Testis (tissue), 3 donors: ENCODE results near the gene UBL5. TPM values are rescaled to one million over a fixed set of nuclear protein-coding genes. Genes with fewer than 3 reads are reported as not detected.
"Not testable (repeated sequence)": the region's sequence is repeated elsewhere in the genome, so short reads cannot be mapped to it uniquely, and the experiment has no call there.

Experiments
- DNase-seq: peaks from one replicate; pipeline ENCODE4 v3.0.0-alpha.2; 2019
- H3K27ac ChIP-seq, 2 donors: fragments of 200-600 bp; sonication (generic); one replicate each; pipeline ENCODE4 v1.5.1; 2019
- H3K27me3 ChIP-seq: fragments of 200-600 bp; sonication (generic); one replicate; pipeline ENCODE4 v1.5.1; 2019
- H3K36me3 ChIP-seq: fragments of 200-600 bp; sonication (generic); one replicate; pipeline ENCODE4 v1.5.1; 2017; ENCODE audit warnings: low read depth; ENCODE audit errors: missing control alignments
- H3K4me1 ChIP-seq: fragments of 200-600 bp; sonication (generic); one replicate; pipeline ENCODE4 v1.5.1; 2019
- H3K4me3 ChIP-seq, 2 donors: fragments of 200-600 bp; sonication (generic); one replicate each; pipeline ENCODE4 v1.5.1; 2017 to 2019
- H3K9me3 ChIP-seq: fragments of 200-600 bp; sonication (generic); one replicate; pipeline ENCODE4 v1.5.1; 2017
- CTCF ChIP-seq, 3 experiments: fragments of 450-650 bp in 2 of 3; fragments of 200-600 bp in 1 of 3; sonication (generic) in 1 of 3; IDR thresholded peaks; one replicate each; pipeline ENCODE4 v1.5.1; 2016 to 2019; ENCODE audit warnings: antibody characterized with exemption in 3 of 3, mild to moderate bottlenecking in 2 of 3, moderate library complexity in 1 of 3
- POLR2A ChIP-seq: fragments of 450-650 bp; IDR thresholded peaks from one replicate; pipeline ENCODE4 v1.6.1; 2017; ENCODE audit warnings: antibody characterized with exemption, mild to moderate bottlenecking, moderate library complexity
- WGBS, 2 donors: methylation state at CpG; one replicate each; pipeline ENCODE4 v1.1.5; 2018; 5-methylcytosine and 5-hydroxymethylcytosine counted together
- intact Hi-C: fragments of 100-400 bp; cut with DNase I; formaldehyde crosslinking; loops from one replicate; pipeline ENCODE4 v1.15.1; 2023; ENCODE audit warnings: low total_unique reads
- polyA plus RNA-seq: library from polyadenylated mRNA; stranded (reverse); fragments of 350-450 nt; fragmentation: Illumina TruSeq; extraction: RNeasy Lipid Tissue Mini Kit (QIAGEN cat#74804); gene quantifications from one replicate; pipeline ENCODE4 v1.2.3, GENCODE V29; 2014; ENCODE audit warnings: low read depth, low replicate concordance; ENCODE audit not compliant: insufficient read depth
- total RNA-seq, 2 donors: library from RNA; depleted of rRNA; stranded (reverse); fragments of >200 nt; gene quantifications; one replicate each; pipeline ENCODE4 v1.2.3, GENCODE V29; 2016

UBL5 gene
- total and polyA plus RNA-seq, 3 donors from 2014 or later: 418 to 540 (median 491) TPM

- 91 to 98% methylated on average over 19 to 21 of the region's 21 CpGs for WGBS, 2 donors
- no peaks in the 10 kb centered on the region for H3K36me3 ChIP-seq
- H3K27me3 ChIP-seq: no peaks in the 10 kb centered on the region
- H3K27ac ChIP-seq: no peak overlapping the region
- TF ChIP-seq POLR2A: no peak
- TF ChIP-seq CTCF (IDR thresholded peaks at IDR 0.05): no peak
- intact Hi-C loops: no loop called here
- H3K4me1 ChIP-seq: no peaks in the 10 kb centered on the region
- no peak for DNase-seq
- H3K4me3 ChIP-seq: no peak overlapping the region
- no peaks in the 10 kb centered on the region for H3K9me3 ChIP-seq
These were observed 16.6 kb upstream of the UBL5 start for GRCh38 chr19:9811139-9811538.

- H3K27me3 ChIP-seq: no peaks in the 10 kb centered on the region
- peaks cover 5% of the 10 kb centered on the region for H3K4me1 ChIP-seq
- H3K27ac ChIP-seq: peak overlapping the region; percentile 75 to 93
- 2 to 5% methylated on average over 14 to 38 of the region's 39 CpGs for WGBS, 2 donors
- peak overlapping the region; percentile 90 to 93 for H3K4me3 ChIP-seq
- no peaks in the 10 kb centered on the region for H3K36me3 ChIP-seq
- TF ChIP-seq CTCF (IDR thresholded peaks at IDR 0.05) (no peak), POLR2A (no peak)
- intact Hi-C loops: no loop called here
- H3K9me3 ChIP-seq: no peaks in the 10 kb centered on the region
- no peak for DNase-seq
These were observed 9.5 kb upstream of the UBL5 start for GRCh38 chr19:9818175-9818733.

GRCh38 chr19:9818734-9819595 is 8.8 kb upstream of the UBL5 start, which contains the start of gene FBXL12:
FBXL12 (minus strand) TSS chr19:9819079; CDS start chr19:9818813, 266 bp downstream.
- Histone ChIP-seq H3K36me3 (no peaks in the 10 kb centered on the region), H3K27me3 (no peaks in the 10 kb centered on the region), H3K27ac (peak within 1 kb of the TSS; percentile 75 to 93), H3K4me3 (peak within 1 kb of the TSS; percentile 90 to 93), H3K9me3 (no peaks in the 10 kb centered on the region), H3K4me1 (peaks cover 8% of the 10 kb centered on the region)
- WGBS, 2 donors: 0% methylated on average over 28 to 78 of the region's 82 CpGs
- DNase-seq: peak; percentile 100
- intact Hi-C loops: no loop called here
- TF ChIP-seq CTCF (IDR thresholded peaks at IDR 0.05): no peak
- peak; percentile 69 for TF ChIP-seq POLR2A

- peaks cover 8% of the 10 kb centered on the region for H3K4me1 ChIP-seq
- no peaks in the 10 kb centered on the region for H3K9me3 ChIP-seq
- peak overlapping the region; percentile 90 to 93 for H3K4me3 ChIP-seq
- 0 to 1% methylated on average over 18 to 21 of the region's 21 CpGs for WGBS, 2 donors
- no peaks in the 10 kb centered on the region for H3K36me3 ChIP-seq
- DNase-seq: no peak
- TF ChIP-seq POLR2A: no peak
- no peak for TF ChIP-seq CTCF (IDR thresholded peaks at IDR 0.05)
- H3K27me3 ChIP-seq: no peaks in the 10 kb centered on the region
- intact Hi-C loops: no loop called here
- H3K27ac ChIP-seq: peak overlapping the region; percentile 75 to 93
These were observed 8.2 kb upstream of the UBL5 start for GRCh38 chr19:9819596-9819909.

- H3K36me3 ChIP-seq, intact Hi-C loops, H3K4me1 ChIP-seq, H3K9me3 ChIP-seq, DNase-seq, H3K27me3 ChIP-seq: not testable (repeated sequence)
- Histone ChIP-seq H3K4me3 (peak overlapping the region; percentile 90 to 93), H3K27ac (peak overlapping the region; percentile 75 to 93)
- WGBS, 2 donors: 75 to 83% methylated on average over 8 of the region's 8 CpGs
These were observed 7.7 kb upstream of the UBL5 start for GRCh38 chr19:9820034-9820433.
